B cell (primary cell): ENCODE measurements around the gene DPM2.

Experiments used
- EZH2 ChIP-seq: IDR thresholded peaks from 2 replicates; pipeline ENCODE4 v1.6.1; 2012; ENCODE audit warnings: borderline replicate concordance, low read depth, mild to moderate bottlenecking, moderate library complexity, low read length; ENCODE audit not compliant: insufficient read depth, poor library complexity, severe bottlenecking
- TF ChIP-seq, protein P1 (sequence below): fragments of 200-600 bp; IDR thresholded peaks from one replicate; pipeline ENCODE4 v1.8.0; 2022; ENCODE audit warnings: antibody characterized with exemption, mild to moderate bottlenecking

DNA sequence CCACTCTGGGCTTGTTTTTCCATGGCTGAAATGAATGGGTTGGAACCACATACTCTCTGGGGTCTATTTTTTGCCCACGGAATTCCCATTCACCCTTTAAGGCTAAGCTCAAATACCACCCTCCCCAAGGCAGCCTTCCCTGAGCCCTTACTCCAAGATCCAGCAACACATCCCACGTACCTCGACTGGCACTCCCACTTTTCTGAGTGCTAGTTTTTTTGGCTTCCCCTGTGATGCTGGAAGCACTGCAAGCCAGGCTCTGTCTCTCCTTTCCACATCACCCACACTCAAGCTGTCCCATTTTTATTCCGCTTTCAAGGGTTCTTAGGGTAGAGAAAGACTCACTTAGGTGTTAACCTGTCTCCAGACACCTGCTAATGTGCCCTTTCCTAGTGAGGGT, 44.3 kb downstream of the DPM2 start:
- TF ChIP-seq, protein P1, sequence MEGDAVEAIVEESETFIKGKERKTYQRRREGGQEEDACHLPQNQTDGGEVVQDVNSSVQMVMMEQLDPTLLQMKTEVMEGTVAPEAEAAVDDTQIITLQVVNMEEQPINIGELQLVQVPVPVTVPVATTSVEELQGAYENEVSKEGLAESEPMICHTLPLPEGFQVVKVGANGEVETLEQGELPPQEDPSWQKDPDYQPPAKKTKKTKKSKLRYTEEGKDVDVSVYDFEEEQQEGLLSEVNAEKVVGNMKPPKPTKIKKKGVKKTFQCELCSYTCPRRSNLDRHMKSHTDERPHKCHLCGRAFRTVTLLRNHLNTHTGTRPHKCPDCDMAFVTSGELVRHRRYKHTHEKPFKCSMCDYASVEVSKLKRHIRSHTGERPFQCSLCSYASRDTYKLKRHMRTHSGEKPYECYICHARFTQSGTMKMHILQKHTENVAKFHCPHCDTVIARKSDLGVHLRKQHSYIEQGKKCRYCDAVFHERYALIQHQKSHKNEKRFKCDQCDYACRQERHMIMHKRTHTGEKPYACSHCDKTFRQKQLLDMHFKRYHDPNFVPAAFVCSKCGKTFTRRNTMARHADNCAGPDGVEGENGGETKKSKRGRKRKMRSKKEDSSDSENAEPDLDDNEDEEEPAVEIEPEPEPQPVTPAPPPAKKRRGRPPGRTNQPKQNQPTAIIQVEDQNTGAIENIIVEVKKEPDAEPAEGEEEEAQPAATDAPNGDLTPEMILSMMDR, result no peak
- TF ChIP-seq EZH2, result no peak
